Effector memory CD4-positive, alpha-beta T cell (primary cell): ENCODE data around the gene LRCOL1.
"Not testable (repeated sequence)": the region's sequence is repeated elsewhere in the genome, so short reads cannot be mapped to it uniquely, and the experiment has no call there.

Source experiments
- DNase-seq, 3 donors: peaks; one replicate each; pipeline ENCODE4 v3.0.0-alpha.2; 2020
- H3K27ac ChIP-seq: 2 replicates; pipeline ENCODE4 v1.7.0; 2013; ENCODE audit warnings: mild to moderate bottlenecking, low read length, moderate library complexity; ENCODE audit not compliant: insufficient read depth, poor library complexity, severe bottlenecking
- H3K27me3 ChIP-seq: replicated peaks from 2 replicates; pipeline ENCODE4 v1.7.0; 2013; ENCODE audit warnings: mild to moderate bottlenecking, low read length; ENCODE audit not compliant: insufficient read depth, control insufficient read depth, poor library complexity, severe bottlenecking
- H3K36me3 ChIP-seq: 2 replicates; pipeline ENCODE4 v1.7.0; 2013; ENCODE audit warnings: mild to moderate bottlenecking, low read length, moderate library complexity; ENCODE audit not compliant: control insufficient read depth, insufficient read depth
- H3K4me1 ChIP-seq: 2 replicates; pipeline ENCODE4 v1.7.0; 2013; ENCODE audit warnings: low read length, mild to moderate bottlenecking; ENCODE audit not compliant: control insufficient read depth, insufficient read depth, poor library complexity, severe bottlenecking
- H3K4me3 ChIP-seq: 2 replicates; pipeline ENCODE4 v1.7.0; 2013; ENCODE audit warnings: low read length, low read depth, mild to moderate bottlenecking; ENCODE audit not compliant: insufficient read depth, poor library complexity, severe bottlenecking
- H3K9me3 ChIP-seq: 2 replicates; pipeline ENCODE4 v1.7.0; 2013; ENCODE audit warnings: mild to moderate bottlenecking, low read length, moderate library complexity; ENCODE audit not compliant: control insufficient read depth

Gene LRCOL1

DNA sequence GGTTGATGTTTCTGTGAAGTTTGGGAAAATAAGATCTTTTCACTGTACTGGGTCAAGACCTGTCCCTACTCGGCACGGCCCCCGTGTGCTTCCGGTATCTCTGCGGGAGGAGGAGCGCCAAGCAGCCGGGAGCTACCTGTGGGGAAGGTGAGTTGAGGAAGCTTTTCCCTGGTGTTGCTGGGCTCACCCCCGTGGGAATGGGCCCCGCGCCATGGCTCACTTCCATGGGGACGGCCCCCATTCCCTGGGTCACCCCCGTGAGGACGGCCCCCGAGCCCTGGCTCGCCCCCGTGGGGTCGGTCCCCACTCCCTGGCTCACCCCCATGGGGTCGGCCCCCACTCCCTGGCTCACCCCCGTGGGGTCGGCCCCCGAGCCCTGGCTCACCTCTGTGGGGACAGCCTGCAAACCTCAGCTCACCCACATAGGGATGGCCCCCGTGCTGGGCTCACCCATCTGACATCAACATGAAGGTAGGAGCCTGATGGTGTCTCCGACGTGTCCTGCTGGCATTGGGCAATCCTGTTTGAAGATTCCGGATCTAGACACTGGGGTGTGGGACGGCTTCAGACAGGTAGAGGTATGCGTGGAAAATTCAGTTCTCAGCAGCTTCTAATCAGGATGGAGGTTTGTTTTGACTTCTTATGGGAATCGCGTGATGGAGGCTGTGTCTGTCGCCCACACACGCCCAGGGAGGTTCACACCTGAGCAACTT lies 9.1 kb downstream of the LRCOL1 start:
- Histone ChIP-seq H3K4me3 (no peak overlapping the region), H3K36me3 (no peaks in the 10 kb centered on the region)
- DNase-seq: no peak

DNA sequence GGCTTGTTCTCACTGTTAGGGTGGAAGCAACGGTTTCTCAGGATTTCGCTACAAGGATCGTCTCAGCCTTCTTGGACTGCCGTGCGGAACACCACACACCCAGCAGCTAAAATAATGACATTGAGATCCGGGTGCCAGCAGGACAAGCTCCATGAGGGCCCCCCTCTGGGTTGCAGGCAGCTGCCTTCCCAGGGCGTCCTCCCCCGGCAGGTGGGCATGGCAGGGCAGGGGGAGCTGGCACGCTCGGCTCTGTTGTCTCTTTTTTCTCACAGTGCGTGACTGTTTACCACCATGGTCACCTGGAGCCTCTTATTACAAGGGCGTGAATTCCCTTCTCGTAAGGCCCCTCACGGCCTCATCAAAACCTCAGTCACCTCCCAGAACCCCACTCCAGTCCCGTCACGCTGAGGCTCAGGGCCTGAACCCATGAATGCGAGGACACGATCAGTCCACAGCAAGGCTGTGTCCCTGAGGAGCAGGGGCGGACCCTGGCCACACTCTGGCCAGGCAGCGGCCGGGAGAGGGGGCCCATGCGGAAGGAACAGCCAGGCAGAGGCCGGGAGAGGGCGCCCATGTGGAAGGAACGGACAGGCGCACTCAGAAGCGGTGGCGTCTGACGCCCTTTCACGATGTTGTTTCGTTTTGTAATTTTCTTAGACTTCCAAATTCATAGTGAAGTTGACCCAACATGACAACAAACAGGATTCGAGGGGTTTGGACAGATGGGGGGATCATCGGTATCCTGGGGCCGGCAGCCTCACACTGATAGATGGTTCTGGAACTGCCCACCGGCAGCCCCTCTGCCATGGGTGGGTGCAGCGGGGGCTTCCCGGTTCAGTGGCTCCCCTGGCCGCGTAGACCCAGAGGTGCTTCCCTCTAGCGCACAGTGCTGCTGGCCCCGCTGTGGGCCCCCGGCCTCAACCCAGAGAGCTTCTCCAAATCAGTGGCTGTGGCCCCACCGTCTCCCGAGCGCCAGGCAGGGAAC lies 10.0 kb downstream of the LRCOL1 start:
- peak overlapping the region; percentile 35 for H3K4me3 ChIP-seq
- no peaks in the 10 kb centered on the region for H3K9me3 ChIP-seq
- H3K27me3 ChIP-seq: no peaks in the 10 kb centered on the region
- H3K27ac ChIP-seq: no peak overlapping the region
- DNase-seq: peak in 1 of 3 donors; percentile 11
- no peaks in the 10 kb centered on the region for H3K36me3 ChIP-seq
- peaks cover 22% of the 10 kb centered on the region for H3K4me1 ChIP-seq

More for the DNA sequence above, 9.1 kb downstream of the LRCOL1 start:
- Histone ChIP-seq H3K9me3 (no peaks in the 10 kb centered on the region), H3K27me3 (no peaks in the 10 kb centered on the region), H3K4me1 (peaks cover 22% of the 10 kb centered on the region), H3K27ac (no peak overlapping the region)

- not testable (repeated sequence) for H3K27ac ChIP-seq, H3K4me3 ChIP-seq, DNase-seq, H3K36me3 ChIP-seq, H3K27me3 ChIP-seq, H3K9me3 ChIP-seq
- peaks cover 22% of the 10 kb centered on the region for H3K4me1 ChIP-seq
Measured at GRCh38 chr12:132599502-132599901, 10.9 kb downstream of the LRCOL1 start.

DNA sequence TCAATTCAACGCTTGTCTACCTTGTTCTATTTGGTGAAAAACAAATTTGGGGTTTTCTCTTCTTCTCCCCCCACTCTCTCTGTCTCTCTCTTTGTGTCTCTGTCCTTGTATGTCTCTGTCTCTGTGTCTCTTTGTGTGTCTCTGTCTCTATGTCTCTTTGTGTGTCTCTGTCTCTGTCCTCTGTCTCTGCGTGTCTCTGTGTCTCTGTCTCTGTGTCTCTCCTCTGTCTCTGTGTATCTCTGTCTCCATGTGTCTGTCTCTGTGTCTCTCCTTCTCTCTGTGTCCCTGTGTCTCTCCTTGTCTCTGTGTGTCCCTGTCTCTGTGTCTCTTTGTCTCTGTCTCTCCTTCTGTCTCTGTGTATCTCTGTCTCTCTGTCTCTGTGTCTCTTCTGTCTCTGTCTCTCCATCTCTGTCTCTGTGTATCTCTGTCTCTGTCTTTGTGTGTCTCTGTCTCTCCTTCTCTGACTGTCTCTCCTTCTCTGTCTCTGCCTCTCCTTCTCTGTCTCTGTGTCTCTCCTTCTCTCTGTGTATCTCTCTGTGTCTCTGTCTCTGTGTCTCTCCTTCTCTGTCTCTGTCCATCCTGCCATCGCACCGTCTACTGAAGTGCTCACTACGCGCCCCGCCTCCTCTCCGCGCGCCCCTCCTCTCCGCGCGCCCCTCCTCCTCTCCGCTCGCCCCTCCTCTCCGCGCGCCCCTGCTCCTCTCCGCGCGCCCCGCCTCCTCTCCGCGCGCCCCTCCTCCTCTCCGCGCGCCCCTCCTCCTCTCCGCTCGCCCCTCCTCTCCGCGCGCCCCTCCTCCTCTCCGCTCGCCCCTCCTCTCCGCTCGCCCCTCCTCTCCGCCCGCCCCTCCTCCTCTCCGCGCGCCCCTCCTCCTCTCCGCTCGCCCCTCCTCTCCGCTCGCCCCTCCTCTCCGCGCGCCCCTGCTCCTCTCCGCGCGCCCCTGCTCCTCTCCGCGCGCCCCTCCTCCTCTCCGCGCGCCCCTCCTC lies 12.8 kb downstream of the LRCOL1 start:
- Histone ChIP-seq H3K4me1 (peaks cover 22% of the 10 kb centered on the region), H3K4me3 (peak overlapping the region; percentile 57), H3K27ac (no peak overlapping the region), H3K9me3 (no peaks in the 10 kb centered on the region), H3K27me3 (no peaks in the 10 kb centered on the region), H3K36me3 (no peaks in the 10 kb centered on the region)
- peak in 1 of 3 donors; percentile 21 for DNase-seq

GRCh38 chr12:132596016-132596415 lies 14.4 kb downstream of the LRCOL1 start:
- no peak for DNase-seq
- H3K9me3 ChIP-seq: no peaks in the 10 kb centered on the region
- H3K4me1 ChIP-seq: peaks cover 20% of the 10 kb centered on the region
- H3K27me3 ChIP-seq: no peaks in the 10 kb centered on the region
- no peak overlapping the region for H3K4me3 ChIP-seq
- H3K36me3 ChIP-seq: no peaks in the 10 kb centered on the region
- H3K27ac ChIP-seq: no peak overlapping the region

GRCh38 chr12:132595183-132595582 lies 15.2 kb downstream of the LRCOL1 start:
- Histone ChIP-seq H3K4me1 (peaks cover 12% of the 10 kb centered on the region), H3K27ac (no peak overlapping the region), H3K9me3 (no peaks in the 10 kb centered on the region), H3K4me3 (no peak overlapping the region), H3K36me3 (no peaks in the 10 kb centered on the region), H3K27me3 (no peaks in the 10 kb centered on the region)
- DNase-seq: no peak

GRCh38 chr12:132593938-132594358 lies 16.4 kb downstream of the LRCOL1 start:
- Histone ChIP-seq H3K27me3 (no peaks in the 10 kb centered on the region), H3K9me3 (no peaks in the 10 kb centered on the region), H3K27ac (no peak overlapping the region), H3K36me3 (no peaks in the 10 kb centered on the region), H3K4me3 (no peak overlapping the region), H3K4me1 (peaks cover 8% of the 10 kb centered on the region)
- DNase-seq: no peak

DNA sequence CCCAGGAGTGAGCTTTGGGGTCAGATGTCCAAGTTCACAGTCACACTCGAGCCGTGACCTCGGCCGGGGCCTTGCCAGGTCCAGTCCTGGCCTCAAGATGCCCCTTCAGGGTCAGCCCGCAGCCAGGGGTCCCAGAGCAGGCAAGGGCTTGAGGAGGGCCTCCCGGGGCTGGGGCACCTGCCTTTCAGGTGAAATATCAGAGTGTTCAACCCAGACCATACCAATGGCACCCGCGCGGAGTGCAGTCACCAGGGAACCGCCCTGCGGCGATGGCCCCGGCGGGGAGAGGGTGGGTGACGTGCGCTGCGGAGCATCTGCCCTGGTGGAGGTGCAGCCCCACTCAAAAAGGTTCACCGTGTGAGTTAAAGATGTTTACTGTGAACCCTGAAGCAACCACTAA lies 16.9 kb downstream of the LRCOL1 start:
- Histone ChIP-seq H3K27ac (no peak overlapping the region), H3K9me3 (no peaks in the 10 kb centered on the region), H3K4me3 (no peak overlapping the region), H3K36me3 (no peaks in the 10 kb centered on the region), H3K4me1 (peaks cover 7% of the 10 kb centered on the region), H3K27me3 (no peaks in the 10 kb centered on the region)
- no peak for DNase-seq

DNA sequence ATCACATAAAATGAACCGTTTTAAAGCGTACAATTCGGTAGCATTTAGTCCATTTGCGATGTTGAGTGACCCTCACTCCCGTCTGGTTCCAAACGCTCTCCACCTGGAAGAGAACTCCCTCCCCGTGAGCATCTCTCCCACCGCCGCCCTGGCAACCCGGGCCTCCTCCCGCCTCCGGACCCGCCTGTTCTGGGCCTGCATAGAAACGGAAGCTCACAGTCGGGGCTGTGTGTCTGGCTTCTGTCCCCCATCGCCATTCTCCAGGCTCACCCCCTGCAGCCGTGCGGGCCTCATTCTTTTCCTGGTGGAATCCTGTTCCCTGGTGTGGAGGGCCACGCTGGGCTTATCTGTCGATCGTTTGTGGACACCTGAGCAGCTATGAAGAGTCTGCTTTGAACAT lies 17.3 kb downstream of the LRCOL1 start:
- Histone ChIP-seq H3K36me3 (no peaks in the 10 kb centered on the region), H3K27ac (no peak overlapping the region), H3K4me3 (no peak overlapping the region), H3K9me3 (no peaks in the 10 kb centered on the region), H3K27me3 (no peaks in the 10 kb centered on the region), H3K4me1 (peaks cover 6% of the 10 kb centered on the region)
- DNase-seq: no peak
